Measurements from ENCODE around the gene ERP44.

- TF ChIP-seq, protein P1, sequence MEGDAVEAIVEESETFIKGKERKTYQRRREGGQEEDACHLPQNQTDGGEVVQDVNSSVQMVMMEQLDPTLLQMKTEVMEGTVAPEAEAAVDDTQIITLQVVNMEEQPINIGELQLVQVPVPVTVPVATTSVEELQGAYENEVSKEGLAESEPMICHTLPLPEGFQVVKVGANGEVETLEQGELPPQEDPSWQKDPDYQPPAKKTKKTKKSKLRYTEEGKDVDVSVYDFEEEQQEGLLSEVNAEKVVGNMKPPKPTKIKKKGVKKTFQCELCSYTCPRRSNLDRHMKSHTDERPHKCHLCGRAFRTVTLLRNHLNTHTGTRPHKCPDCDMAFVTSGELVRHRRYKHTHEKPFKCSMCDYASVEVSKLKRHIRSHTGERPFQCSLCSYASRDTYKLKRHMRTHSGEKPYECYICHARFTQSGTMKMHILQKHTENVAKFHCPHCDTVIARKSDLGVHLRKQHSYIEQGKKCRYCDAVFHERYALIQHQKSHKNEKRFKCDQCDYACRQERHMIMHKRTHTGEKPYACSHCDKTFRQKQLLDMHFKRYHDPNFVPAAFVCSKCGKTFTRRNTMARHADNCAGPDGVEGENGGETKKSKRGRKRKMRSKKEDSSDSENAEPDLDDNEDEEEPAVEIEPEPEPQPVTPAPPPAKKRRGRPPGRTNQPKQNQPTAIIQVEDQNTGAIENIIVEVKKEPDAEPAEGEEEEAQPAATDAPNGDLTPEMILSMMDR (IDR thresholded peaks at IDR 0.05; ENCODE audit: low read depth, low read length, poor library complexity, severe bottlenecking), result no peak
- no peak for TF ChIP-seq EZH2phosphoT487 (IDR thresholded peaks at IDR 0.05; ENCODE audit: borderline replicate concordance, low read length)
Measured at GRCh38 chr9:100096378-100096916, 2.4 kb downstream of the ERP44 start.

Data from DOHH2 (cell line).